ENCODE measurements around the gene SMIM23. TPM values are rescaled to one million over a fixed set of nuclear protein-coding genes. Genes with fewer than 3 reads are reported as not detected.

Gene SMIM23
- total and polyA plus RNA-seq, 8 donors, result not detected

DNA sequence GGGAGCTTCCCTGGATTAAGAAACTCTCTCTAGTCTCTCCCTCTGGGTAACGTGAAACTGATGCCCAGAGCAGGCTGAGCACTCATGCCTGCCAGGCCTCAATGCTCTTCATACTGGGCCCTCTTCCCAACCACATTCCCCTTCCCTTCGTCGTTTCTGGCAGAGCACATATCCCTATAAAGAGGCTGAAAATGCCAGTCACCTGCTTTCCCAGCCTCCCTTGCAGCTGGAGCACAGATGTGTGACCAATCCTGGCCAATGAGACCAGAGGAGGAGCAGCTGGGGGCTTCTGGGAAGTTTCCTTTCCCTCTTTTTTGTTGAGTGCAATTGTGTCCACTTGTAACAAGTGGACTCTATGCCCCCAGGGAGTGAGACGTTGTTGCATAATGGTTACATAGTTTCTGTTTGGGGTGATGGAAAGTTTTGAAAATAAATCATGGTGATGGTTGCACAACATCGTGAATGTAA is 30.2 kb upstream of the SMIM23 start:
- Histone ChIP-seq H3K4me3 (no peak overlapping the region), H3K36me3 (no peaks in the 10 kb centered on the region), H3K4me1 (peaks cover 0 to 1% (median 0%) of the 10 kb centered on the region in 4 donors), H3K9me3 (peaks cover 0 to 5% (median 2%) of the 10 kb centered on the region in 4 donors), H3K27me3 (peaks cover 0 to 2% (median 0%) of the 10 kb centered on the region in 3 donors), H3K27ac (no peak overlapping the region)
- 72 to 80% (median 76%) methylated on average over 5 of the region's 5 CpGs for WGBS, 5 donors
- TF ChIP-seq POLR2A (IDR thresholded peaks at IDR 0.05) (no peak), EP300 (IDR thresholded peaks at IDR 0.05) (no peak), POLR2AphosphoS5 (IDR thresholded peaks at IDR 0.05) (no peak)
- TF ChIP-seq, protein P1, sequence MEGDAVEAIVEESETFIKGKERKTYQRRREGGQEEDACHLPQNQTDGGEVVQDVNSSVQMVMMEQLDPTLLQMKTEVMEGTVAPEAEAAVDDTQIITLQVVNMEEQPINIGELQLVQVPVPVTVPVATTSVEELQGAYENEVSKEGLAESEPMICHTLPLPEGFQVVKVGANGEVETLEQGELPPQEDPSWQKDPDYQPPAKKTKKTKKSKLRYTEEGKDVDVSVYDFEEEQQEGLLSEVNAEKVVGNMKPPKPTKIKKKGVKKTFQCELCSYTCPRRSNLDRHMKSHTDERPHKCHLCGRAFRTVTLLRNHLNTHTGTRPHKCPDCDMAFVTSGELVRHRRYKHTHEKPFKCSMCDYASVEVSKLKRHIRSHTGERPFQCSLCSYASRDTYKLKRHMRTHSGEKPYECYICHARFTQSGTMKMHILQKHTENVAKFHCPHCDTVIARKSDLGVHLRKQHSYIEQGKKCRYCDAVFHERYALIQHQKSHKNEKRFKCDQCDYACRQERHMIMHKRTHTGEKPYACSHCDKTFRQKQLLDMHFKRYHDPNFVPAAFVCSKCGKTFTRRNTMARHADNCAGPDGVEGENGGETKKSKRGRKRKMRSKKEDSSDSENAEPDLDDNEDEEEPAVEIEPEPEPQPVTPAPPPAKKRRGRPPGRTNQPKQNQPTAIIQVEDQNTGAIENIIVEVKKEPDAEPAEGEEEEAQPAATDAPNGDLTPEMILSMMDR (IDR thresholded peaks at IDR 0.05), result no peak
- no peak for DNase-seq
- intact Hi-C loops (cut with DNase I; ENCODE audit: low total_unique reads), result no loop called here

GRCh38 chr5:171757853-171758535 is 27.6 kb upstream of the SMIM23 start:
- no peak overlapping the region for H3K4me3 ChIP-seq
- H3K4me1 ChIP-seq, result no peaks in the 10 kb centered on the region
- DNase-seq, result no peak
- intact Hi-C loops (cut with DNase I; ENCODE audit: low total_unique reads), result no loop called here
- H3K36me3 ChIP-seq, result no peaks in the 10 kb centered on the region
- TF ChIP-seq EP300 (IDR thresholded peaks at IDR 0.05) (no peak), POLR2AphosphoS5 (IDR thresholded peaks at IDR 0.05) (no peak), POLR2A (IDR thresholded peaks at IDR 0.05) (no peak)
- TF ChIP-seq, protein P1 (IDR thresholded peaks at IDR 0.05), result no peak
- no peaks in the 10 kb centered on the region for H3K27me3 ChIP-seq
- no peak overlapping the region for H3K27ac ChIP-seq
- H3K9me3 ChIP-seq, result peaks cover 0 to 10% (median 4%) of the 10 kb centered on the region in 4 donors
- WGBS, 5 donors, result 41 to 59% (median 45%) methylated on average over 4 of the region's 4 CpGs

DNA sequence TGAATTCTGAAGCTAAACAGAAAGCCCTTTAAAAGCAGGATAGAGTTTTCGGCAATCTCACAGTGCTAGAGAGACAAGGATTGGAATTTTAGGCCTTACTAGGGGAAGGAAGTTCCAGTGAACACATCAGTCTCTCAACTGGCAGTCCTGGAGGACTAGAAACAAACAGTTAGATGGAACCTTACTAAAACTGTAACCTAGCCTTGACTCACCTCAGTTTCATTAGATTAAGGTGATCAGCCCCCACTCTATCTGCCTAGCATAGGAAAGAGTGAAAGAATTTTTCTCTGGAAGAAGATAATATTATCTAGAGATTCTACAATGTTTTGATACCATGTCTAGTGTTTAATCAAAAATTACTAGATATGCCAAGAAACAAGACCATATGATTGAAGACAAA is 25.8 kb upstream of the SMIM23 start:
- no peaks in the 10 kb centered on the region for H3K36me3 ChIP-seq
- no peak for TF ChIP-seq POLR2AphosphoS5 (IDR thresholded peaks at IDR 0.05)
- TF ChIP-seq EP300 (IDR thresholded peaks at IDR 0.05), result no peak
- TF ChIP-seq POLR2A (IDR thresholded peaks at IDR 0.05), result no peak
- H3K27me3 ChIP-seq, result peaks cover 0 to 5% (median 0%) of the 10 kb centered on the region in 3 donors
- no peak overlapping the region for H3K27ac ChIP-seq
- 78 to 93% (median 85%) methylated on average over 1 of the region's 1 CpG for WGBS, 5 donors
- intact Hi-C loops (cut with DNase I; ENCODE audit: low total_unique reads), result no loop called here
- no peaks in the 10 kb centered on the region for H3K4me1 ChIP-seq
- DNase-seq, result no peak
- H3K9me3 ChIP-seq, result peaks cover 0 to 10% (median 4%) of the 10 kb centered on the region in 4 donors
- H3K4me3 ChIP-seq, result no peak overlapping the region

GRCh38 chr5:171762021-171762608 is 23.5 kb upstream of the SMIM23 start:
- DNase-seq, result no peak
- WGBS, 5 donors, result 87 to 93% (median 89%) methylated on average over 11 of the region's 11 CpGs

More at GRCh38 chr5:171762021-171762608, 23.5 kb upstream of the SMIM23 start:
- H3K4me3 ChIP-seq, result no peak overlapping the region
- H3K36me3 ChIP-seq, result no peaks in the 10 kb centered on the region
- H3K27me3 ChIP-seq, result peaks cover 0 to 9% (median 0%) of the 10 kb centered on the region in 3 donors
- intact Hi-C loops (cut with DNase I; ENCODE audit: low total_unique reads), result no loop called here
- TF ChIP-seq, protein P1 (IDR thresholded peaks at IDR 0.05), result no peak
- no peak for TF ChIP-seq POLR2AphosphoS5 (IDR thresholded peaks at IDR 0.05)
- TF ChIP-seq EP300 (IDR thresholded peaks at IDR 0.05), result no peak
- TF ChIP-seq POLR2A (IDR thresholded peaks at IDR 0.05), result no peak
- no peak overlapping the region for H3K27ac ChIP-seq
- H3K4me1 ChIP-seq, result no peaks in the 10 kb centered on the region
- peaks cover 0 to 23% (median 12%) of the 10 kb centered on the region in 4 donors for H3K9me3 ChIP-seq

Measured in stomach (tissue), 9 donors.